Astrocyte of the hippocampus (primary cell): Measurements from ENCODE around the gene CAPZA1.

Experiments used
- DNase-seq: peaks from one replicate; pipeline ENCODE4 v3.0.0; 2011; ENCODE audit warnings: low read depth, low spot score

The CAPZA1 gene

DNA sequence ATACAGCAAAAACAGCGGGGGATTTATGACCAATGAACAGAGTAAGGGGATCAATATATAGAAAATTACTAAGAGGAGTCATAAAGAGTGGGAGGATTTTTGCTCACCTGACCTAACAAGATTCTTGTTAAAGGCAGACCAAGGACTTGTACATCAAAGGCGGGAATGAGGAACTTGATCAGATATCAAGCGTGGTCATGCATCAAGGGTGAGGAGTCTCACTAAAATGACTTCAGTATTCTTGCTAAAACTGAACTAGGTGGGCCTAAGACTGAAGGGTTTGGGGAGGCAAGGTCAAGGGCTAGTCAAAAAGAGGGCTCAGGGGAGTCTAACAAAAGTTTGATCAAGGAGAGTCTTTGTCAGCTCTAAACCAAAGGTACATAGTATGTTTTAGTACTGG lies 56.9 kb downstream of the CAPZA1 start:
- no peak for DNase-seq

DNA sequence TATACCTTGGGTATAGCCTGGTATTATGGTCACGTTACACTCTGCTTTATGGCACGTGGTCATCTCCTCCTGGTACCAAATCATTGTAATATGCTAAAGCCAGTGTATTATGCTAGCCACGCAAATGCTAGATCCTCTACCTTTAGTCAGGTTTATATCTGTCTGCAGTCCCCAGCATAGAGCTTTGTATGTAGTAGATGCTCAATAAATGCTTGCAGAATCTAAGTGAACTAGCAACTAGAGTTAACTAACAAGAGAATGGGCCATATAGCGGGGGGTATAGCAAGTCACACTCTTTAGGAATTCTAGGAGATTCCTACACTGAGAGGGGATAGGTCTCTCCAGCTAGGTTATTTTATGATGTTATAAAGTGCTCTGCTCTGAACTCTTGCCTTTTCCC lies 57.9 kb downstream of the CAPZA1 start:
- DNase-seq, result no peak

DNA sequence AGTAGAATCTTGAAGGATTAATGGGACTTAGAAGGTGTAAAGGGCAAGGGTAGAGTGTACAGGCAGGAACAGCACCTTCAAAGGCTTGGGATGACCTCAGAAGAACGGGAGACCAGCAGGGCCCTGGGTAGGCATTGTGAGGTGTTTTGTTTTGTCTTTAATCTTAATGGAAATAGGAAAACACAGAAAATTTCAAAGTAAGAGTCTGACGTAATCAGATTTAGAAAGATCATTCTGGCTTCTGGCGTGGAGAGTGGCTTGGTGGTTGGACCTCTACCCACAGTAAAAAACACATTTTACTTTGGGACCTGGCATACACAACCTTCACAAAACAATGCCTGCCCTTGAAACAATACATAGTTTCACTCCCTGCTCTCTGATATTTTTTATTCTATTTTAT lies 59.0 kb downstream of the CAPZA1 start:
- DNase-seq, result no peak

DNA sequence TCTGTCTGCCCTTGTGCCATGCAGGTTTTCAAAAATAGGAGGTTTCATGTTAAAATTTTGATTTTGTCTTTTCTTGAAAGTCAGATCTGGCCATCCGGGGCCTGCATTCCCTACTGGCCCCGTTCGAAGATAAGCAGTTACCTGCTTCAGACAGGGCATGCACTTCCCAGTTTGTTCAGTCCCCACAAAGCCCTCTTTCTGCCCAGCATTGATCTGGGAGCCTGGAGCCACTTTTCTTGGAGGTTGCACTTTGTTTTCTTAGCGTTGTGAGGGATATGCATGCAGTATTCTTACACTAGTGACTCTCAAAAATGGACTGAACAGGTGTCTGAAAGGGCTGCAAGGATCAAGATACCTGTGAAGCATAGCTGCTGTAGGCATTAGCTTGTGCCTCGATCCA lies 66.3 kb downstream of the CAPZA1 start:
- DNase-seq, result no peak

GRCh38 chr1:112686417-112686816 lies 66.8 kb downstream of the CAPZA1 start:
- no peak for DNase-seq

- DNase-seq, result no peak
These were observed 67.2 kb downstream of the CAPZA1 start for GRCh38 chr1:112686835-112687234.

DNA sequence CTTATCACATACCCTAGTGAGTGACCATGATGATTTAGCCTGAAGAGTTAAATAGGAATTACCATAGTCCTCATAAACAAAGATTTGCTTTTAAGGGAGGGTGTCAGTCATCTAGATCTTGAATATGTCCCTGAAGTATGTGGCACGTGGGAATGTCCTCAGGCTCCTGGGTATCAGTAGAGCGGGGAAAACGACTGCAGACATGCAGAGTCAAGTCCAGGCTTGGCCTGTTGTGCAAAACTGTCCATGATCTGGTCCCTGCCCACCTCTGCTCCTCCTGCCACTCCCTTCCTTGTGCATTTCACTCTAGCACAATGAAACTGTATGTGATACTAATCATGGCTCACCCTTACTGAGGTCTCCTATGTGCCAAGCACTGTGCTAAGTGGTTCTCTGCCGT lies 67.7 kb downstream of the CAPZA1 start:
- DNase-seq, result no peak

GRCh38 chr1:112687785-112688496 lies 68.3 kb downstream of the CAPZA1 start:
- no peak for DNase-seq

GRCh38 chr1:112688781-112689193 lies 69.2 kb downstream of the CAPZA1 start:
- no peak for DNase-seq

DNA sequence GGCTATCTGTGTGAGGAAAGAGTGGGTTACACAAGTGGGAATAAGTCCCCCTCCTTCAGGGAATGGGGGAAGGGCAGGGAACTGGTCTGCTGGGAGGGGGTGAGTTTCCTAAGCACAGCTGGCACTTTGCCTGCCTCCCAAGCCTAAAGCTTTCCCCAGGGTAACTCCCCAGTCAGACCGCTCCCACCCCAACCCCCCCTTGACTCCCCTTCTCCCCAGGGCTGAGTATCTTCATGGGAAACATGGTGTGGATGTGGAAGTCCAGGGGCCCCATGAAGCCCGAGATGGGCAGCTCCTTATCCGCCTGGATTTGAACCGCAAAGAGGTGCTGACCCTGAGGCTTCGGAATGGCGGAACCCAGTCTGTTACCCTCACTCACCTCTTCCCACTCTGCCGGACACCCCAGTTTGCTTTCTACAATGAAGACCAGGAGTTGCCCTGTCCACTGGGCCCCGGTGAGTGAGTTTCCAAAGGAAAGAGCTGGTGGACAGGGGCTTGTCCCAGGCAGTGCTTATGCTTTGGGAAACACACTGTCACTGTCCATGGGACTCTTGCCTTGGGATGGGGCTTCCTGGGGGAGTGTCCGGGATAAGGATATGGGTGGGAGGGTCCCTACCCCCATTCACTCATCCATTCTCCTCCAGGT lies 69.7 kb downstream of the CAPZA1 start:
- no peak for DNase-seq

- DNase-seq, result no peak
These were observed 70.2 kb downstream of the CAPZA1 start for GRCh38 chr1:112689842-112690237.

DNA sequence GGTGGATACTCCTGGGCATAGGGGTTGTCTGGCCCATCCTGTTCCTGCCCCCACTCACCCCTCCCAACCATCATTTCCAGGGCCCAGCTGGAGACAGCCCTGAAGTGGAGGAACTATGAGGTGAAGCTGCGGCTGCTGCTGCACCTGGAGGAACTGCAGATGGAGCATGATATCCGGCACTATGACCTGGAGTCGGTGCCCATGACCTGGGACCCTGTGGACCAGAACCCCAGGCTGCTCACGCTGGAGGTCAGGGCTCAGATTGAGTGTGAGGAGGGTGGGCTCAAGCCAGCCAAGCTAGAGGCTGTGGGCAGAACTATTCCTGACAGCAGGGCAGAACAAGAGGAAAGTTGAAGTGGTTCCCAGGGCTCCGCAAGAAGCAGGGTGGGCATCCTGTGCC lies 73.0 kb downstream of the CAPZA1 start:
- DNase-seq, result no peak

GRCh38 chr1:112693821-112694220 lies 74.2 kb downstream of the CAPZA1 start:
- DNase-seq, result no peak

GRCh38 chr1:112694363-112694929 lies 74.8 kb downstream of the CAPZA1 start:
- no peak for DNase-seq

GRCh38 chr1:112695276-112695675 lies 75.6 kb downstream of the CAPZA1 start:
- DNase-seq, result no peak

DNA sequence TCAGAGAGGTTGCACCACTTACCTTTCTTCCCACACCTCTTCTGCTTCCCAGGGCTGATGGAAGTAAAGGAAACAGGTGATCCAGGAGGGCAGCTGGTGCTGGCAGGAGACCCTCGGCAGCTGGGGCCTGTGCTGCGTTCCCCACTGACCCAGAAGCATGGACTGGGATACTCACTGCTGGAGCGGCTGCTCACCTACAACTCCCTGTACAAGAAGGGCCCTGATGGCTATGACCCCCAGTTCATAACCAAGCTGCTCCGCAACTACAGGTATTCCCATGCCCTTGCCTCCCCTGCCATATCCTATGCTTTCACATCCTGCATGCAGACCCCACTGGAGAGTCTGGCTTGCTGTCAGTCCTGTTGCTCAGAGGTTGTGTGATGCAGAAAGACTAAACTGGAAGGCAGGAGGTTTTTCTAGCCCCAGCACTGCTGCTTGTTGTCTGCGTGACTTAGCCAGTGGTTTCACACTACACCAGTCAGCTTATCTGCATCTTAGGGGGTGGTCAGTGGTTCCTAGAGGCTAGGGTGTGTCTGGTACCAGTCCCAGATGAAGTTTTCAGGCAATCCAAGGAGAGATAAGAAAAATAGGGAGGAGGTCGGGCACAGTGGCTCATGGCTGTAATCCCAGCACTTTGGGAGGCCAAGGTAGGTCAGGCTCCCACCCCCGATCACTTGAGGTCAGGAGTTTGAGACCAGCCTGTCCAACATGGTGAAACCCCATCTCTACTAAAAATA lies 77.1 kb downstream of the CAPZA1 start:
- no peak for DNase-seq

DNA sequence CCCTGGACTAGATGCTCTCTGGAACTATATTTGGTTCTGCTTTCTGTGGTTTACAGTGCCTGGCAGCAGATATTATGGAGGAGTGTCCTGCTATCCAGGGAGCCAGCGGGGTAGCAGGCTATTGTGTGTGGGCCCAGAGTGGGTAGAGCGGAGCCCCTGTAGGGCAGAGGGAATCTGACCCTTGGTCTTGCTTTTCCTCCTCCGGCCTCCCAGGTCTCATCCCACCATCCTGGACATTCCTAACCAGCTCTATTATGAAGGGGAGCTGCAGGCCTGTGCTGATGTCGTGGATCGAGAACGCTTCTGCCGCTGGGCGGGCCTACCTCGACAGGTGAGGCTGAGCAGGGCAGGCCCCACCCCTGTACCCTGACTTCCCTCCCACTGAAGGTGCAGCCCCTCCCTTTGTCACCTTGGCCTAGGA lies 78.2 kb downstream of the CAPZA1 start:
- DNase-seq, result no peak

DNA sequence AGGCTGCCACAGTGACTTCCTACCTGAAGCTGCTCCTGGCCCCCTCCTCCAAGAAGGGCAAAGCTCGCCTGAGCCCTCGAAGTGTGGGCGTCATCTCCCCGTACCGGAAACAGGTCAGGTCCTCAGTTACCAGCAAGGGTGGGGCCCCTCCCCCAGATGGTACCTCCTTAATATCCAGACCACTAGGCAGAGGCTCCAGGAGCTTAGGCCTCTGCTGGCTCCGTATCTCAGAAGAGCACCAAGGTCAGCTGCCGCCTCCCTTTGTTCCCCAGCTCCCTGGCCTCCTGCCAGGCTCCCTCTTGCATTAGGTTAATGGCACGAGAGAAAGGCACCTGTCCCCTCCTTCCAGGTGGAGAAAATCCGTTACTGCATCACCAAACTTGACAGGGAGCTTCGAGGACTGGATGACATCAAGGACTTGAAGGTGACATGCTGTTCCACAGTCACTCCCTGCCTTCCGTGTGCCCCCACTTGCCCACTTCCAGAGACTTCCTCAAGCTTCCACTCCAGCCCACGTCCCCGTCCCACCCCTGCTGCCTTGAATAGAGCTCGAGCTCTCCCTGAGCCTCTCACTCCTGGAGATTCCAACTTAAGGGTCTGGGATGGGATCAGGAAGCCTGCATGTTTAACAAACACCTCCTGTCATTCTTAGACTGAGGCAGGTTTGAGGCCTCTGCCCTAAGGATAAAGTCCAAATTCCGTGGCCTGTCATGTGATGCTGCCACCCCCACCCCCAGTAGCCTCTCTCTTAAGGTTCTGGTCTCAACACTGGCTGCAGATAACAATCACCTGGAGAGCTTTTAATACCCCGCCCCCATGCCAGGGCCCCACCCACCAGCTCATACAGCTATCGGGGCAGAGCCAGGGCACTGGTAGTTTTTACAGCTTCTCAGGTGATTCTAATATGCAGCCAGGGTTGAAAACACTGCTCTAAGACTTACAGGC lies 79.0 kb downstream of the CAPZA1 start:
- no peak for DNase-seq

DNA sequence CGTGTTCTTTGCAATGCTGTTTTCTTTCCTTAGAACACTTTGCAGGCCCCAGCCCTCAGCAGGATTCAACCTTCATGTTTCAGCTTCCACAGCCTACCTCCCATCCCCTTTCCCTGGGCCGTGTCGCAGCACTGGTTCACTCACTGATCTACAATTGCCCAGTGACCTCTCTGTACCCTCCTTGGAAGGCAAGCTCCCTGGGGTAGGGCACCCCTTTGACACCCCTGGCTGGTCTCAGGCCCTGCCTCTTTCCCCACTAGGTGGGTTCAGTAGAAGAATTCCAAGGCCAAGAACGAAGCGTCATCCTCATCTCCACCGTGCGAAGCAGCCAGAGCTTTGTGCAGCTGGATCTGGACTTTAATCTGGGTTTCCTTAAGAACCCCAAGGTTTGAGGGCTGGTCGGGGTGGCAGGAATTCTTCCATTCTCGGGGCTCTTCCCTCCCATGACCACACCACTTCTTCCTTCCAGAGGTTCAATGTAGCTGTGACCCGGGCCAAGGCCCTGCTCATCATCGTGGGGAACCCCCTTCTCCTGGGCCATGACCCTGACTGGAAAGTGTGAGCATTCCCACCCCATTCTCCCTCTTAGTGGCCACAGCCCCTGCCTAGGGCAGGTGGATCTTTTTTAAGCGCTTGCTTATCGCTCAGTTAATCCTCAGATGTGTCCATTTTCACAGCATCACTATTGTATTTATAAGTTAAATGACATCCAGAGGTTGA lies 80.0 kb downstream of the CAPZA1 start:
- no peak for DNase-seq
